GM13976 (cell line): ENCODE results near the gene HSF2BP.

Experiments used
- DNase-seq: peaks from one replicate; pipeline ENCODE4 v3.0.0; 2012; ENCODE audit warnings: low spot score
- in situ Hi-C: fragments of 300-500 bp; cut with MboI; formaldehyde crosslinking; loops from one replicate; pipeline ENCODE4 v1.12.0; 2022; ENCODE audit warnings: low sequenced_read_pairs, mixed read lengths, inconsistent platforms; ENCODE audit not compliant: unreplicated experiment
- TF ChIP-seq, protein P1 (sequence below): IDR thresholded peaks from 2 replicates; pipeline ENCODE4 v1.5.1; 2012; ENCODE audit warnings: borderline replicate concordance, mild to moderate bottlenecking; ENCODE audit not compliant: insufficient read depth; ENCODE audit errors: extremely low read depth, missing control alignments, control extremely low read depth

The HSF2BP gene

DNA sequence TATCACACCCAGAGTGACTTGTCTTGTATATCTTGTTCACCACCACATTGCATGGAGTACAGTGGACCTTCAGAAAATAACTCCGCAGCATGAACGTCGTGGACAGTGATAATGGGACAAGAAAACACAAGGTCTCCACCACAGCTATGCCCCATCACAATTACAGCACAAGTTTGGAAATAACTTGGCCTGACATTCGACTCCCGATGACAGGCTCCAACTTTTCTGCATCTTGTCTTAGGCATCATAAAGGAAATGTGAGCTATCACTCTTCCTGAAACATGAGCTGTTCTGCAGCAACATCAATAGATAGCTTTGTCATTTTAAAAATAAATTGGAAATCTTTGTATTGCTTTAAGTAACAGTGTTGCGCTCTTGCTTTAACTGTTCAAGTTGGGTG lies 3.0 kb upstream of the HSF2BP start:
- no peak for DNase-seq
- TF ChIP-seq, protein P1, sequence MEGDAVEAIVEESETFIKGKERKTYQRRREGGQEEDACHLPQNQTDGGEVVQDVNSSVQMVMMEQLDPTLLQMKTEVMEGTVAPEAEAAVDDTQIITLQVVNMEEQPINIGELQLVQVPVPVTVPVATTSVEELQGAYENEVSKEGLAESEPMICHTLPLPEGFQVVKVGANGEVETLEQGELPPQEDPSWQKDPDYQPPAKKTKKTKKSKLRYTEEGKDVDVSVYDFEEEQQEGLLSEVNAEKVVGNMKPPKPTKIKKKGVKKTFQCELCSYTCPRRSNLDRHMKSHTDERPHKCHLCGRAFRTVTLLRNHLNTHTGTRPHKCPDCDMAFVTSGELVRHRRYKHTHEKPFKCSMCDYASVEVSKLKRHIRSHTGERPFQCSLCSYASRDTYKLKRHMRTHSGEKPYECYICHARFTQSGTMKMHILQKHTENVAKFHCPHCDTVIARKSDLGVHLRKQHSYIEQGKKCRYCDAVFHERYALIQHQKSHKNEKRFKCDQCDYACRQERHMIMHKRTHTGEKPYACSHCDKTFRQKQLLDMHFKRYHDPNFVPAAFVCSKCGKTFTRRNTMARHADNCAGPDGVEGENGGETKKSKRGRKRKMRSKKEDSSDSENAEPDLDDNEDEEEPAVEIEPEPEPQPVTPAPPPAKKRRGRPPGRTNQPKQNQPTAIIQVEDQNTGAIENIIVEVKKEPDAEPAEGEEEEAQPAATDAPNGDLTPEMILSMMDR = no peak
- in situ Hi-C loops = loop anchor here (10.0 kb wide), 1 partner anchor 53 kb away; the partner anchor contains the start of gene PDXK

- TF ChIP-seq, protein P1 = no peak
- in situ Hi-C loops = no loop called here
- DNase-seq = no peak
These were observed 536 bp downstream of the HSF2BP start for GRCh38 chr21:43658769-43659135.

DNA sequence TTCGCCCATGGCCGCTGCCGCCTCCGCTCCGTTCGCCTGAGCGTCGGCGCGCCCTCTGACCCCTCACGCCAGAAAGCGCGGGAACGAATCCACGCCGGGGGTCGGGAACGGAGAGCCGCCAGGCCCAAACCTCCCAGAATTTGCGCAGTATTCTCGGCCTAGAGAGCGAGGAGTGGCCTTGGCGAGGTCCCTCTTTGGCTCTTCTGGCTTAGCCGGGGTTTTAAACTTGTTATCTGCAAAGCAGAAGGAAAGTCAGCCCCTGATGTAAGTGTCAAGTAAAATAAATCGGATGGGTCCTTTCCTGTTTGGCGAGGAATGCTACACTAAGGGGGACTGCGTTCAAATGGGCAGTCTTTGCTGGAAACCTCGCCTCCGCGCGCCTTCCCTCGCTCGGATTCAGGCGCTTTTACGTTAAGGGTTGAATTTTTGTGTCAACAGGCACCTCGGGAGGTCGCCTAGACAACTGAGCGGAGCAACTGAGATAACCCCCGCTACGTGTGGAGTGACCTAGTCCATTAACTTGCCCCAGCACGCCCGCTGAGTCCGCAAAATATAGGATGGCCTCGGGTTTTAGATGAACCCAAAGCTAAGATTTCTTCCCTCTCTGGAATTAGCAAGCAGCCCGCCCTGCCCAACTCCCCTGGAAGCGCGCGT lies 1.1 kb downstream of the HSF2BP start:
- in situ Hi-C loops = no loop called here
- DNase-seq = no peak
- TF ChIP-seq, protein P1 = no peak

DNA sequence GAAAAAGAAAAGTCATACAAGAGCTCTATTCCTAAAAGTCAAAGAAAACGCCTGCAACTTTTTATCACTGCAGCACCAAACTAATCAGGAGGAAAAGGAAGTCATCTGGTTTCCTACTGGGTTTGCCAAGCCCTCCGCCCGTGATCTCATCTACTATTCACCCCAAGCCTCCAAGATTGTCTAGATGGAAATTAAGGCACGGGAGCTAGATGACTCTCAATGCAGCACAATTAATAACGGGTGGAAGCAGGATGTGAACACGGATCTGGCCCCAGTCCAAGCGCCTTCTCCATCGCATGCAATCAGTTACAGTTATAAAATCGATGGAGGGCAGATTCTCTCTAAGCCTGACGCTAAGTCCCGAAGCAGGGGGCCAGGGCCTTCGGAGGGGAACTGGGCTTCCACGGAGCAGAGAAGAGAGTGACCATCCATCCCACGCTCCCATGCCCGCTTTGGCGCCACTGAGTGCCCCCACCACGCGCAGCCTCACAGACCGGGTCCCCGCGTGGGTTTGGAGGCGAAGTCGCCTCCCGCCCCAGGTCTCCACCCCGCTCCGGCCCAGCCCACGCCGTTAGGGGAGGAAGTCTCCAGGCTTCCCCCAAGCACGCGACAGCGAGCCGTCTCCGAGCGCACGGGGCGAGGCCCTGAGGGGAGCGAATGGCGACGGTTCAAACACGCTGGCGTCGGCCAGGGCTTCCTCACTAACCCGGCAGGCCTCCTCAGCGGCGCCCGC lies 1.8 kb downstream of the HSF2BP start:
- DNase-seq = no peak
- in situ Hi-C loops = no loop called here
- TF ChIP-seq, protein P1 = no peak

DNA sequence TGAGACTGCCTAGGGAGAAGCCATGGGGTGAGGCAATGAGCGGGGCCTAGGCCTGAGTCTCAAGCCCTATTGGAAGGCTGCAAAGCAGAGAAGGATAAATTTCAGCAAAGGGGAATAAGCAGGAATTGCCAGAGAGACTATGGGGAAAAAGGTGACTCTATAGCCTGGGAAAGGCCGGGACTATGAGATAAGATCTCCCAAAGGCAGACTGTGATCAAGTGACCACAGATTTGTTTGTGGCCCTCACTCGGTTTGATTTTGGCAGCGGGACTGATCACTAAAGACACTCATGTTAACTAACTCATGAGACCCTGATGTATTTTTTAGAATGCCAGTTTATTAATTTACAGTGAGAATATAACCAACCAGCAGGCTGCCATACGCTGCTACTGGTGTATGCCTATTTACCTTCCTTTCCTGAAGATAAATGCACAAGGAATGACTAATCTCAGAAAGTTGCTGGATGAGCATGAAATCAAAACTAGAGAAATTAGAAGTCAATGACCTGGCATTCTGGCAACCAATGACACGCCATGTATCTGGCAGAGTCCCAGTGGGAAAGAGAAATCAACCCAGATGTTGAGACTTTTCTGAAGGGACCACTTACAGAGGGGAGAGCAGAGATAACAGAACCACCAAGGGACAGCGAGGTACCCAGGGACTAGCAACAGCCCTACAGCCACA lies 4.3 kb downstream of the HSF2BP start:
- in situ Hi-C loops = no loop called here
- TF ChIP-seq, protein P1 = no peak
- DNase-seq = no peak

DNA sequence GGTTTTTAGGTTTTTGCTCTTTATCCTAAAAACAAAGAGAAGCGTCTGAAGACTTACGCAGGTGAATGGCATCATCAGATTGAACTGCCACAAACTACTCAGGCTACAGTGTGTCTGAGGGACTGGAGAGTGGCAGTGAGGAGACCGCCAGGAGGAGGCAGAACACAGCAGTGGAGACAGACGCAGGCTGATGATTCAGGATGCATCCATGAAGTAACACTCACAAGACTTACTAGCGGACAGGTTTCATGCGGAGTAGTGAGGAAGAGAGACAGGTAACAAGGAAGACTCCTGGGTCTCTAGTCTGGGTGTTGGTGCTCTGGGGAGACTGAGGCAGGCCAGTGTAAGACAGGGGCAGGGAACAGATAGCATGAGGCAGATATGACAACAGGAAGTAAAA lies 5.7 kb downstream of the HSF2BP start:
- in situ Hi-C loops = no loop called here

More for the DNA sequence above, 5.7 kb downstream of the HSF2BP start:
- no peak for DNase-seq
- TF ChIP-seq, protein P1 = no peak
